Muscle of leg (tissue), 11 donors: Measurements from ENCODE around the gene MTHFD2. TPM values are rescaled to one million over a fixed set of nuclear protein-coding genes. Genes with fewer than 3 reads are reported as not detected.

Source experiments
- DNase-seq: peaks from one replicate; pipeline ENCODE4 v3.0.0; 2013
- H3K27ac ChIP-seq: one replicate; pipeline ENCODE4 v1.5.1; 2013; ENCODE audit warnings: mild to moderate bottlenecking, low read length, control low read depth
- H3K27me3 ChIP-seq: one replicate; pipeline ENCODE4 v1.6.1; 2013; ENCODE audit warnings: low read length; ENCODE audit not compliant: control insufficient read depth, insufficient read depth
- H3K36me3 ChIP-seq: one replicate; pipeline ENCODE4 v1.6.1; 2013; ENCODE audit warnings: low read length; ENCODE audit not compliant: control insufficient read depth, insufficient read depth
- H3K4me1 ChIP-seq: one replicate; pipeline ENCODE4 v1.6.1; 2013; ENCODE audit warnings: low read length; ENCODE audit not compliant: control insufficient read depth, insufficient read depth
- H3K4me3 ChIP-seq: one replicate; pipeline ENCODE4 v1.5.1; 2013; ENCODE audit warnings: low read length, control low read depth
- H3K9me3 ChIP-seq: replicated peaks from 2 replicates; pipeline ENCODE4 v1.6.1; 2013; ENCODE audit warnings: low read depth, low read length; ENCODE audit not compliant: control insufficient read depth
- WGBS: methylation state at CpG from one replicate; pipeline ENCODE4 v1.1.5; 2013; ENCODE audit warnings: missing lambda C conversion rate; ENCODE audit not compliant: insufficient coverage; 5-methylcytosine and 5-hydroxymethylcytosine counted together
- polyA plus RNA-seq, 8 donors: library from polyadenylated mRNA; unstranded; fragments of 120-200 nt; gene quantifications; one replicate each; pipeline versions ENCODE4 v1.2.1 to v1.2.3, GENCODE V29; 2013; ENCODE audit warnings: inconsistent platforms in 1 of 8, low replicate concordance in 1 of 8; ENCODE audit not compliant: insufficient read length in 8 of 8, insufficient read depth in 1 of 8
- total RNA-seq: library from RNA; stranded (reverse); fragments of 120-200 nt; gene quantifications from one replicate; pipeline ENCODE4 v1.2.4, GENCODE V29; 2013

The MTHFD2 gene
- total and polyA plus RNA-seq, 9 donors = 25.6 to 42.6 (median 31.7) TPM

GRCh38 chr2:74191596-74192380, 6.6 kb upstream of the MTHFD2 start:
- Histone ChIP-seq H3K27ac (no peak overlapping the region), H3K36me3 (no peaks in the 10 kb centered on the region), H3K9me3 (no peaks in the 10 kb centered on the region), H3K4me3 (no peak overlapping the region), H3K4me1 (no peaks in the 10 kb centered on the region), H3K27me3 (peaks cover 8% of the 10 kb centered on the region)
- 85% methylated on average over 5 of the region's 6 CpGs for WGBS
- DNase-seq = no peak

GRCh38 chr2:74194799-74195198, 3.6 kb upstream of the MTHFD2 start:
- Histone ChIP-seq H3K4me1 (peaks cover 6% of the 10 kb centered on the region), H3K9me3 (no peaks in the 10 kb centered on the region), H3K27me3 (peaks cover 10% of the 10 kb centered on the region), H3K4me3 (no peak overlapping the region), H3K27ac (no peak overlapping the region), H3K36me3 (no peaks in the 10 kb centered on the region)
- 89% methylated on average over 1 of the region's 1 CpG for WGBS
- no peak for DNase-seq

GRCh38 chr2:74197049-74197448, 1.4 kb upstream of the MTHFD2 start:
- Histone ChIP-seq H3K27ac (no peak overlapping the region), H3K4me3 (no peak overlapping the region), H3K9me3 (no peaks in the 10 kb centered on the region), H3K4me1 (peaks cover 8% of the 10 kb centered on the region), H3K27me3 (peaks cover 3% of the 10 kb centered on the region), H3K36me3 (no peaks in the 10 kb centered on the region)
- DNase-seq = no peak
- WGBS = no CpG with 5 or more reads among the region's 4 CpGs

- H3K4me1 ChIP-seq = peaks cover 8% of the 10 kb centered on the region
- H3K27ac ChIP-seq = peak overlapping the region; percentile 83
- peaks cover 3% of the 10 kb centered on the region for H3K27me3 ChIP-seq
- H3K36me3 ChIP-seq = no peaks in the 10 kb centered on the region
- no peaks in the 10 kb centered on the region for H3K9me3 ChIP-seq
- WGBS = 23% methylated on average over 13 of the region's 18 CpGs
- H3K4me3 ChIP-seq = peak overlapping the region; percentile 50
- no peak for DNase-seq
Measured at GRCh38 chr2:74198023-74198460, 373 bp upstream of the MTHFD2 start.

- Histone ChIP-seq H3K4me3 (peak overlapping the region; percentile 50), H3K36me3 (peaks cover under 1% of the 10 kb centered on the region), H3K27ac (peak overlapping the region; percentile 83), H3K9me3 (no peaks in the 10 kb centered on the region), H3K27me3 (peaks cover 2% of the 10 kb centered on the region), H3K4me1 (peaks cover 8% of the 10 kb centered on the region)
- WGBS = 0% methylated on average over 9 of the region's 20 CpGs
- no peak for DNase-seq
Measured at GRCh38 chr2:74199275-74199701, 873 bp downstream of the MTHFD2 start.

GRCh38 chr2:74199871-74200305, 1.5 kb downstream of the MTHFD2 start:
- peak; percentile 51 for DNase-seq
- Histone ChIP-seq H3K9me3 (no peaks in the 10 kb centered on the region), H3K4me3 (peak overlapping the region; percentile 50), H3K27me3 (peaks cover 2% of the 10 kb centered on the region), H3K4me1 (peaks cover 8% of the 10 kb centered on the region), H3K27ac (no peak overlapping the region), H3K36me3 (peaks cover 5% of the 10 kb centered on the region)
- WGBS = 17% methylated on average over 6 of the region's 8 CpGs

- H3K27me3 ChIP-seq = peaks cover 2% of the 10 kb centered on the region
- no peak for DNase-seq
- H3K4me3 ChIP-seq = no peak overlapping the region
- peak overlapping the region; percentile 20 for H3K27ac ChIP-seq
- no peaks in the 10 kb centered on the region for H3K9me3 ChIP-seq
- 92% methylated on average over 2 of the region's 3 CpGs for WGBS
- H3K4me1 ChIP-seq = peaks cover 10% of the 10 kb centered on the region
- H3K36me3 ChIP-seq = peaks cover 7% of the 10 kb centered on the region
Measured at GRCh38 chr2:74201196-74201595, 2.8 kb downstream of the MTHFD2 start.

- no peaks in the 10 kb centered on the region for H3K9me3 ChIP-seq
- no CpG with 5 or more reads among the region's 1 CpG for WGBS
- H3K27me3 ChIP-seq = peaks cover 2% of the 10 kb centered on the region
- peak; percentile 51 for DNase-seq
- H3K27ac ChIP-seq = peak overlapping the region; percentile 20
- no peak overlapping the region for H3K4me3 ChIP-seq
- H3K4me1 ChIP-seq = peaks cover 12% of the 10 kb centered on the region
- H3K36me3 ChIP-seq = peaks cover 9% of the 10 kb centered on the region
Measured at GRCh38 chr2:74201596-74201995, 3.2 kb downstream of the MTHFD2 start.

GRCh38 chr2:74204436-74204835, 6.0 kb downstream of the MTHFD2 start:
- Histone ChIP-seq H3K9me3 (no peaks in the 10 kb centered on the region), H3K4me1 (peaks cover 7% of the 10 kb centered on the region), H3K36me3 (peaks cover 16% of the 10 kb centered on the region), H3K4me3 (no peak overlapping the region), H3K27me3 (no peaks in the 10 kb centered on the region), H3K27ac (no peak overlapping the region)
- WGBS = 88% methylated on average over 1 of the region's 3 CpGs
- DNase-seq = no peak

- WGBS = no CpG with 5 or more reads among the region's 5 CpGs
- DNase-seq = no peak
- Histone ChIP-seq H3K27ac (no peak overlapping the region), H3K27me3 (no peaks in the 10 kb centered on the region), H3K9me3 (no peaks in the 10 kb centered on the region), H3K4me3 (no peak overlapping the region), H3K4me1 (peaks cover 3% of the 10 kb centered on the region), H3K36me3 (peaks cover 22% of the 10 kb centered on the region)
Measured at GRCh38 chr2:74205113-74205512, 6.7 kb downstream of the MTHFD2 start.
